Pulmonary artery endothelial cell (primary cell): ENCODE data around the gene COL2A1. TPM values are rescaled to one million over a fixed set of nuclear protein-coding genes. Genes with fewer than 3 reads are reported as not detected.

ENCODE experiments used
- DNase-seq: peaks from one replicate; pipeline ENCODE4 v3.0.0-alpha.2; 2011; ENCODE audit warnings: low read depth, low spot score
- total RNA-seq: library from RNA; depleted of rRNA; stranded (reverse); fragments of >200 nt; gene quantifications from 2 replicates; pipeline ENCODE4 v1.2.3, GENCODE V29; 2014

COL2A1 gene
- total RNA-seq, 1 donor from 2014 or later, result not detected

GRCh38 chr12:47946413-47947323, 57.6 kb downstream of the COL2A1 start:
- DNase-seq, result no peak

- DNase-seq, result no peak
Measured at GRCh38 chr12:47945341-47945728, 58.9 kb downstream of the COL2A1 start.

- no peak for DNase-seq
Measured at GRCh38 chr12:47944685-47945340, 59.5 kb downstream of the COL2A1 start.

GRCh38 chr12:47943623-47944340, 60.5 kb downstream of the COL2A1 start:
- no peak for DNase-seq

- DNase-seq, result no peak
Measured at GRCh38 chr12:47942614-47943225, 61.6 kb downstream of the COL2A1 start.

- DNase-seq, result no peak
Measured at GRCh38 chr12:47941871-47942613, 62.2 kb downstream of the COL2A1 start.

- no peak for DNase-seq
Measured at GRCh38 chr12:47941475-47941780, 62.8 kb downstream of the COL2A1 start.

- DNase-seq, result no peak
Measured at GRCh38 chr12:47940773-47941474, 63.4 kb downstream of the COL2A1 start.

GRCh38 chr12:47939009-47939601, 65.2 kb downstream of the COL2A1 start:
- no peak for DNase-seq

GRCh38 chr12:47938594-47938993, 65.7 kb downstream of the COL2A1 start:
- no peak for DNase-seq

GRCh38 chr12:47938093-47938492, 66.2 kb downstream of the COL2A1 start:
- DNase-seq, result no peak

- DNase-seq, result no peak
Measured at GRCh38 chr12:47935184-47935583, 69.1 kb downstream of the COL2A1 start.

- DNase-seq, result no peak
Measured at GRCh38 chr12:47931187-47931586, 73.1 kb downstream of the COL2A1 start.

GRCh38 chr12:47930634-47931033, 73.6 kb downstream of the COL2A1 start:
- no peak for DNase-seq

- no peak for DNase-seq
Measured at GRCh38 chr12:47927346-47927745, 76.9 kb downstream of the COL2A1 start.

Other genes with a start within 250 kb of the COL2A1 start
- gene RAPGEF3, start 245.6 kb downstream of the COL2A1 start, total RNA-seq, result 17.0 and 35.8 TPM in 2 replicates
- 12.9 and 19.8 TPM in 2 replicates for gene SLC48A1, start 231.2 kb downstream of the COL2A1 start, total RNA-seq
- gene HDAC7, start 184.6 kb downstream of the COL2A1 start, total RNA-seq, result 50.0 and 50.4 TPM in 2 replicates
- gene VDR, start 99.5 kb downstream of the COL2A1 start, total RNA-seq, result 0.26 and 0.67 TPM in 2 replicates
- gene TMEM106C, start 40.9 kb downstream of the COL2A1 start, total RNA-seq, result 85.5 and 177 TPM in 2 replicates
- 12.6 and 14.0 TPM in 2 replicates for gene SENP1, start 101.6 kb upstream of the COL2A1 start, total RNA-seq
- 95.1 and 143 TPM in 2 replicates for gene PFKM, start 114.9 kb upstream of the COL2A1 start, total RNA-seq
- gene ASB8, start 153.0 kb upstream of the COL2A1 start, total RNA-seq, result 13.1 and 19.3 TPM in 2 replicates
- 0.07 and 0.14 TPM in 2 replicates for gene CCDC184, start 179.2 kb upstream of the COL2A1 start, total RNA-seq
- gene OR10AD1, start 198.8 kb upstream of the COL2A1 start, total RNA-seq, result not detected in 2 replicates